Sigmoid colon (tissue), 4 donors: Measurements from ENCODE around the gene SPRR2G.

ENCODE experiments used
- CTCF ChIP-seq, 4 experiments: fragments of 450-650 bp in 3 of 4; fragments of 200-600 bp in 1 of 4; IDR thresholded peaks; one replicate each; pipeline ENCODE4 v1.5.1; 2016 to 2019; ENCODE audit warnings: antibody characterized with exemption in 4 of 4, mild to moderate bottlenecking in 3 of 4, moderate library complexity in 2 of 4
- EP300 ChIP-seq, 4 donors: sonication (generic); formaldehyde crosslinking; IDR thresholded peaks; one replicate each; pipeline ENCODE4 v1.6.1; 2017; ENCODE audit warnings: antibody characterized with exemption in 4 of 4
- POLR2A ChIP-seq, 2 donors: fragments of 450-650 bp; IDR thresholded peaks; one replicate each; pipeline ENCODE4 v1.6.1; 2016; ENCODE audit warnings: antibody characterized with exemption in 2 of 2, mild to moderate bottlenecking in 2 of 2, moderate library complexity in 2 of 2
- POLR2AphosphoS5 ChIP-seq, 4 donors: sonication (generic); formaldehyde crosslinking; IDR thresholded peaks; one replicate each; pipeline ENCODE4 v1.6.1; 2017; ENCODE audit warnings: antibody characterized with exemption in 4 of 4

DNA sequence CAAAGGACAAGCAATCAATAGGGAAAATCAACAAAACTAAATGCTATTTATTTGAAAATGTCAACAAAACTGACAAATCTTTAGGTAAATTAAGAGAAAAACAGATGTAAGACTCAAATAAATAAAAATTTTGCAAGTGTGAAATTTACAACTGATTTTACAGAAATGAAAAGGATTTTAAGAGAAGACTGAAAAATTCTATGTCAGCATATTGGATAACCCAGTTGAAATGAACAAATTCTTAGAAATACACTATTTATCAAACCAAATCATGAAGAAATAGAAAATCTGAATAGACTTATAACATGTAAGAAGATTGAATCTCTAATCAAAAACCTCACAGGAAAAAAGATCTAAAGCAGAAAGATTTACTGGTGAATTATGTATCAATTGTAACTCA, 29.7 kb downstream of the SPRR2G start:
- no peak for TF ChIP-seq CTCF (IDR thresholded peaks at IDR 0.05)
- no peak for TF ChIP-seq POLR2A (IDR thresholded peaks at IDR 0.05)
- TF ChIP-seq EP300 (IDR thresholded peaks at IDR 0.05), result no peak
- TF ChIP-seq POLR2AphosphoS5 (IDR thresholded peaks at IDR 0.05), result no peak
